ENCODE data around the gene DHRS7C. TPM values are rescaled to one million over a fixed set of nuclear protein-coding genes. Genes with fewer than 3 reads are reported as not detected.

The DHRS7C gene
- total RNA-seq, 6 experiments from 2014 or later, result not detected

- Histone ChIP-seq H3K36me3 (no peaks in the 10 kb centered on the region), H3K4me1 (no peaks in the 10 kb centered on the region), H3K9me3 (no peaks in the 10 kb centered on the region), H3K4me3 (no peak overlapping the region), H3K27ac (no peak overlapping the region), H3K27me3 (no peaks in the 10 kb centered on the region)
- DNase-seq (no peak), ATAC-seq (no peak)
- intact Hi-C loops (cut with DNase I), result no loop called here
- WGBS (ENCODE audit: insufficient coverage, low coverage, low lambda C conversion rate, missing lambda C conversion rate), result 45% methylated on average over 6 of the region's 6 CpGs
- TF ChIP-seq, protein P1, sequence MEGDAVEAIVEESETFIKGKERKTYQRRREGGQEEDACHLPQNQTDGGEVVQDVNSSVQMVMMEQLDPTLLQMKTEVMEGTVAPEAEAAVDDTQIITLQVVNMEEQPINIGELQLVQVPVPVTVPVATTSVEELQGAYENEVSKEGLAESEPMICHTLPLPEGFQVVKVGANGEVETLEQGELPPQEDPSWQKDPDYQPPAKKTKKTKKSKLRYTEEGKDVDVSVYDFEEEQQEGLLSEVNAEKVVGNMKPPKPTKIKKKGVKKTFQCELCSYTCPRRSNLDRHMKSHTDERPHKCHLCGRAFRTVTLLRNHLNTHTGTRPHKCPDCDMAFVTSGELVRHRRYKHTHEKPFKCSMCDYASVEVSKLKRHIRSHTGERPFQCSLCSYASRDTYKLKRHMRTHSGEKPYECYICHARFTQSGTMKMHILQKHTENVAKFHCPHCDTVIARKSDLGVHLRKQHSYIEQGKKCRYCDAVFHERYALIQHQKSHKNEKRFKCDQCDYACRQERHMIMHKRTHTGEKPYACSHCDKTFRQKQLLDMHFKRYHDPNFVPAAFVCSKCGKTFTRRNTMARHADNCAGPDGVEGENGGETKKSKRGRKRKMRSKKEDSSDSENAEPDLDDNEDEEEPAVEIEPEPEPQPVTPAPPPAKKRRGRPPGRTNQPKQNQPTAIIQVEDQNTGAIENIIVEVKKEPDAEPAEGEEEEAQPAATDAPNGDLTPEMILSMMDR (IDR thresholded peaks at IDR 0.05), result no peak
- TF ChIP-seq POLR2A (IDR thresholded peaks at IDR 0.05), result no peak
Observed at GRCh38 chr17:9806699-9807098, 15.3 kb upstream of the DHRS7C start.

DNA sequence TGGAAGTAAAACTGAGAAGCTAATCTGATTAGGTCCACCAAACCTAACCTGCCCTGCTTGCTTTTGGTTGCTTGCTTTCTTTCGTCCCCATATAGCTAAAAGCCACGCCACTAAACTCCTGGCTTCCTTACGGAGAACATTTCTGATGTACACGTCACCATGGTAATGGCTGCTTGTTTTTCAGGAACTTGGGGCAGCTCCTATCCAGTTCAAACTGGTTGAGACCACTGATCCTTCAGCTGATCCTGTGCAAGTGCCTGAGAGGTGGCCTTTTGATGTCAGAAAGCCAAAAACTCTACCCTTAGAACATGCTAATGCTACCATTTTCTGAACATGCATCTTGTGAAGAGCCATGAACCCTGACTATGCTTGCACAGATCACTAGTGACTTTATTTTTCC lies 14.4 kb upstream of the DHRS7C start:
- no peak for ATAC-seq
- Histone ChIP-seq H3K27ac (no peak overlapping the region), H3K36me3 (no peaks in the 10 kb centered on the region), H3K27me3 (no peaks in the 10 kb centered on the region), H3K4me3 (no peak overlapping the region), H3K9me3 (no peaks in the 10 kb centered on the region), H3K4me1 (no peaks in the 10 kb centered on the region)
- no peak for DNase-seq
- TF ChIP-seq, protein P1 (IDR thresholded peaks at IDR 0.05), result no peak
- no peak for TF ChIP-seq POLR2A (IDR thresholded peaks at IDR 0.05)
- intact Hi-C loops (cut with DNase I), result no loop called here
- 11% methylated on average over 3 of the region's 4 CpGs for WGBS (ENCODE audit: insufficient coverage, low coverage, low lambda C conversion rate, missing lambda C conversion rate)

- WGBS (ENCODE audit: insufficient coverage, low coverage, low lambda C conversion rate, missing lambda C conversion rate), result 42% methylated on average over 4 of the region's 4 CpGs
Observed at GRCh38 chr17:9802697-9803096, 11.3 kb upstream of the DHRS7C start.

GRCh38 chr17:9802294-9802693 lies 10.9 kb upstream of the DHRS7C start:
- no peaks in the 10 kb centered on the region for H3K36me3 ChIP-seq
- TF ChIP-seq POLR2A (IDR thresholded peaks at IDR 0.05), result no peak
- TF ChIP-seq, protein P1 (IDR thresholded peaks at IDR 0.05), result no peak
- no peaks in the 10 kb centered on the region for H3K9me3 ChIP-seq
- intact Hi-C loops (cut with DNase I), result no loop called here
- H3K4me3 ChIP-seq, result no peak overlapping the region
- no peaks in the 10 kb centered on the region for H3K27me3 ChIP-seq
- ATAC-seq (no peak), DNase-seq (no peak)
- H3K27ac ChIP-seq, result no peak overlapping the region
- no peaks in the 10 kb centered on the region for H3K4me1 ChIP-seq
- no CpG with 5 or more reads among the region's 13 CpGs for WGBS (ENCODE audit: insufficient coverage, low coverage, low lambda C conversion rate, missing lambda C conversion rate)

More at GRCh38 chr17:9802697-9803096, 11.3 kb upstream of the DHRS7C start:
- Histone ChIP-seq H3K27me3 (no peaks in the 10 kb centered on the region), H3K4me3 (no peak overlapping the region), H3K36me3 (no peaks in the 10 kb centered on the region), H3K9me3 (no peaks in the 10 kb centered on the region), H3K27ac (no peak overlapping the region), H3K4me1 (no peaks in the 10 kb centered on the region)
- intact Hi-C loops (cut with DNase I), result no loop called here
- ATAC-seq (no peak), DNase-seq (no peak)
- TF ChIP-seq, protein P1 (IDR thresholded peaks at IDR 0.05), result no peak
- no peak for TF ChIP-seq POLR2A (IDR thresholded peaks at IDR 0.05)

DNA sequence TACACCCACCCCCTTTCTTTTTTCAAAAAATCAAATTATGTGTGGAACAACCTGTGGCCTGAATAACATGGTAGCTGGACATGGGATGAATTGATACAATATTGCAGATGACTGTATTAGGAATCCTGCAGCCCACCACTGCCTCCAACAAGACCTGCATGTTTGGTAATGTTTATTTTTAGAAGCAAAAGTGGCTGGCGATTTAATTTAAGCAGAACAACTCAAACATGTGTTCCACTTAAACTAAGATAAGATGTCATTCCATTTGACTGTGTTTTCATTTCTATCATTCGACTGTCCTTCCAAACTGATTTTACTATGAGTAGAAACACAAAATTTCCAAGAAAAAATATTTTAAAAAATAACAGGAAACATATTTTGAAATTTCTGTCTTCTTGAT lies 10.1 kb upstream of the DHRS7C start:
- whole genome bisulfite sequencing (ENCODE audit: insufficient coverage, low coverage, low lambda C conversion rate, missing lambda C conversion rate), result 47% methylated on average over 2 of the region's 2 CpGs
- TF ChIP-seq, protein P1 (IDR thresholded peaks at IDR 0.05), result no peak
- no peak for TF ChIP-seq POLR2A (IDR thresholded peaks at IDR 0.05)

More for the DNA sequence above, 10.1 kb upstream of the DHRS7C start:
- Histone ChIP-seq H3K9me3 (no peaks in the 10 kb centered on the region), H3K27ac (no peak overlapping the region), H3K27me3 (no peaks in the 10 kb centered on the region), H3K36me3 (no peaks in the 10 kb centered on the region), H3K4me3 (no peak overlapping the region), H3K4me1 (no peaks in the 10 kb centered on the region)
- DNase-seq (no peak), ATAC-seq (no peak)
- intact Hi-C loops (cut with DNase I), result no loop called here
